Esophagus muscularis mucosa (tissue), 4 donors: ENCODE results near the gene ALDH3A2. TPM values are rescaled to one million over a fixed set of nuclear protein-coding genes. Genes with fewer than 3 reads are reported as not detected.

Source experiments
- DNase-seq: peaks from one replicate; pipeline ENCODE4 v3.0.0-alpha.2; 2017; ENCODE audit errors: extremely low spot score
- H3K27ac ChIP-seq, 4 donors: fragments of 200-600 bp; sonication (generic); replicated peaks in 1 of 4; 1 replicate in 3 of 4; 2 replicates in 1 of 4; pipeline ENCODE4 v1.5.1; 2016 to 2019; ENCODE audit warnings: mild to moderate bottlenecking in 1 of 4
- H3K27me3 ChIP-seq, 4 donors: fragments of 200-600 bp; sonication (generic); one replicate each; pipeline versions ENCODE4 v1.5.1 to v1.6.0; 2016 to 2019
- H3K36me3 ChIP-seq, 4 donors: fragments of 200-600 bp; sonication (generic); one replicate each; pipeline ENCODE4 v1.5.1; 2016 to 2019
- H3K4me1 ChIP-seq, 4 donors: fragments of 200-600 bp; sonication (generic); one replicate each; pipeline ENCODE4 v1.5.1; 2016 to 2019
- H3K4me3 ChIP-seq, 4 donors: fragments of 200-600 bp; sonication (generic); 1 replicate in 2 of 4; 2 replicates in 2 of 4; pipeline ENCODE4 v1.5.1; 2016 to 2019; ENCODE audit warnings: mild to moderate bottlenecking in 4 of 4, moderate library complexity in 1 of 4
- H3K9me3 ChIP-seq, 4 donors: fragments of 200-600 bp; sonication (generic); 1 replicate in 3 of 4; 2 replicates in 1 of 4; pipeline ENCODE4 v1.5.1; 2016 to 2019
- EP300 ChIP-seq: sonication (generic); formaldehyde crosslinking; IDR thresholded peaks from one replicate; pipeline ENCODE4 v1.6.1; 2017; ENCODE audit warnings: antibody characterized with exemption
- POLR2A ChIP-seq: fragments of 450-650 bp; IDR thresholded peaks from one replicate; pipeline ENCODE4 v1.6.1; 2017; ENCODE audit warnings: antibody characterized with exemption, moderate library complexity, mild to moderate bottlenecking, low read depth
- POLR2AphosphoS5 ChIP-seq, 2 donors: sonication (generic); formaldehyde crosslinking; IDR thresholded peaks; one replicate each; pipeline ENCODE4 v1.6.1; 2017; ENCODE audit warnings: antibody characterized with exemption in 2 of 2
- WGBS: methylation state at CpG from one replicate; pipeline ENCODE4 v1.1.5; 2018; 5-methylcytosine and 5-hydroxymethylcytosine counted together
- intact Hi-C: fragments of 100-400 bp; cut with DNase I; formaldehyde crosslinking; loops from one replicate; pipeline ENCODE4 v1.15.1; 2023
- small RNA-seq, 3 donors: library from RNA; depleted of rRNA; stranded (forward); fragments of <200 nt; gene quantifications; one replicate each; pipeline ENCODE3, GENCODE V24; 2016
- total RNA-seq, 4 donors: library from RNA; depleted of rRNA; stranded (reverse); fragments of >200 nt; gene quantifications; one replicate each; pipeline versions ENCODE4 v1.1.0 to v1.2.1, GENCODE V29; 2016
- TF ChIP-seq, protein P1 (sequence below), 3 experiments: fragments of 200-600 bp in 2 of 3; fragments of 450-650 bp in 1 of 3; sonication (generic) in 2 of 3; IDR thresholded peaks; one replicate each; pipeline ENCODE4 v1.5.1; 2017 to 2019; ENCODE audit warnings: antibody characterized with exemption in 3 of 3, mild to moderate bottlenecking in 2 of 3, moderate library complexity in 1 of 3

ALDH3A2 gene
- total RNA-seq, 4 donors from 2014 or later: 104 to 182 (median 115) TPM

DNA sequence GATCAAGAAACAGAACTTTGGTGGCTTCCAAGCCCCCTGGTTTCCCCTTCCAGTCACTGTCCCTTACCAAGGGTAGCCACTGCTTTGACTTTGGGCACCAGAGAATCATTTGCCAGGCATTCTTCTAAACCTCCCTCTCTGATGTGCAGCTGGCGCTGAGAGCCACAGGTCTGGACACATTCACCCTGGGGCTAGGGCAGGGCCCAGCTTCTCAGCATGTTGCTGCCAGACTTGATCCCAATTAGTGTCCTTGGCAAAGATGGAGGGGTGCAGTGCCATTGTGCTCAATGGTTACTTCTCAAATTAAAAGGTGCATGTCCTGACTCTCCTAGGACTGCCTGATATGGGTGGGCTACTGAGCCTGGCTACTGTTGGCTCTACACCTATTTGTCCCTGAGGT is 75.4 kb downstream of the ALDH3A2 start:
- Histone ChIP-seq H3K36me3 (no peaks in the 10 kb centered on the region), H3K27ac (peak overlapping the region in 3 of 4 donors; percentile 63 to 83 (median 69)), H3K27me3 (no peaks in the 10 kb centered on the region), H3K9me3 (no peaks in the 10 kb centered on the region), H3K4me1 (peaks cover 33 to 54% (median 50%) of the 10 kb centered on the region in 4 donors), H3K4me3 (peak overlapping the region in 3 of 4 donors; percentile 47 to 53 (median 48))
- TF ChIP-seq POLR2A (no peak), POLR2AphosphoS5 (IDR thresholded peaks at IDR 0.05) (no peak), EP300 (no peak)
- TF ChIP-seq, protein P1, sequence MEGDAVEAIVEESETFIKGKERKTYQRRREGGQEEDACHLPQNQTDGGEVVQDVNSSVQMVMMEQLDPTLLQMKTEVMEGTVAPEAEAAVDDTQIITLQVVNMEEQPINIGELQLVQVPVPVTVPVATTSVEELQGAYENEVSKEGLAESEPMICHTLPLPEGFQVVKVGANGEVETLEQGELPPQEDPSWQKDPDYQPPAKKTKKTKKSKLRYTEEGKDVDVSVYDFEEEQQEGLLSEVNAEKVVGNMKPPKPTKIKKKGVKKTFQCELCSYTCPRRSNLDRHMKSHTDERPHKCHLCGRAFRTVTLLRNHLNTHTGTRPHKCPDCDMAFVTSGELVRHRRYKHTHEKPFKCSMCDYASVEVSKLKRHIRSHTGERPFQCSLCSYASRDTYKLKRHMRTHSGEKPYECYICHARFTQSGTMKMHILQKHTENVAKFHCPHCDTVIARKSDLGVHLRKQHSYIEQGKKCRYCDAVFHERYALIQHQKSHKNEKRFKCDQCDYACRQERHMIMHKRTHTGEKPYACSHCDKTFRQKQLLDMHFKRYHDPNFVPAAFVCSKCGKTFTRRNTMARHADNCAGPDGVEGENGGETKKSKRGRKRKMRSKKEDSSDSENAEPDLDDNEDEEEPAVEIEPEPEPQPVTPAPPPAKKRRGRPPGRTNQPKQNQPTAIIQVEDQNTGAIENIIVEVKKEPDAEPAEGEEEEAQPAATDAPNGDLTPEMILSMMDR (IDR thresholded peaks at IDR 0.05): no peak
- 100% methylated on average over 1 of the region's 1 CpG for WGBS
- intact Hi-C loops: no loop called here
- no peak for DNase-seq

DNA sequence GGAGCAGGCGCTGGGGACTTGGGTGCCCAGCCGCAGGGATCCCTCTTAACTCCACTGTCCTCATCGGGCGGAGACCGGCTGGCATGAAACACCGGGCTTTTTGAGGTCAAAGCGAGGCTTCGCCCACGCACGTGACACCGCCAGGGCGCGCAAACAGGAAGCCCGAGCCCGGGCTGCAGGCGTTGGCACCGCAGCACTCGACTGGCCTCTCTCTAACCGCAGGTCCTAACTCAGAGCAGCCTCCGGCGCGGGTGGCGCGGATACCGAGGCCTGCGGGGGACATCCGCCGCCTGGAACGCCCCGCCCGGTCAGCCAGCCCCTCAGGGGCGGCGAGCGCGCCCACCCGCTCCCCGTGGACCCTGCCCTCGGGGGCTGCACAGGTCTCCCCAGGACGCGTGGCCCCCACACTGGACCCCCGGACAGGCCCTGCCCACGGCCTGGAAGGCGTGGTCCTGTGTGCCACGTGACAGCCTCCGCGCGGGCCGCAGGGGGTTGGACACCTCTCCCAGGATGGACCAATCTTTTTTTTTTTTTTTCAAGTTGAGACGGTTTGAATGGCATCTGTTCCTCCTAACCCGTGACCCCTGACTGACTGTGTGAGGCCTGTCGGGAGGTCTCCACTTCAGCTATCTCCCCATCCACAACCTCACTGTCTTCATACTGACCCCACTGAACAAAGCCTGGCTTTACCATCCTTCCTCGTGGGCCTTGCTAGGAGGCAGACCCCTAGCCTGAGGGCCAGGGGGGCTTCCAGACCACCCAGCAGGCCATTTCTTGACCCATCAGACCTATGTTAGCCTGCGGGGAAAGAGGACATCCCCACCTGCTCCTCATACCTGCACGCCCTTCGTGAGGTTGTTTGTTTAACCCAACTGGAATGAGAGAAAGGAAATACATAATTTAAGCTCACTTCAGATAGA is 76.2 kb downstream of the ALDH3A2 start:
- no peak for DNase-seq
- intact Hi-C loops: loop anchor here (5.0 kb wide), 1 partner anchor 77 kb away; the partner anchor contains the start of gene ALDH3A2
- Histone ChIP-seq H3K27me3 (no peaks in the 10 kb centered on the region), H3K4me3 (peak overlapping the region; percentile 47 to 53 (median 50)), H3K4me1 (peaks cover 39 to 62% (median 53%) of the 10 kb centered on the region in 4 donors), H3K9me3 (no peaks in the 10 kb centered on the region), H3K27ac (peak overlapping the region; percentile 61 to 83 (median 66)), H3K36me3 (no peaks in the 10 kb centered on the region)
- peak in 1 of 2 donors; percentile 38 for TF ChIP-seq POLR2AphosphoS5 (IDR thresholded peaks at IDR 0.05)
- TF ChIP-seq EP300: no peak
- WGBS: 44% methylated on average over 31 of the region's 55 CpGs

DNA sequence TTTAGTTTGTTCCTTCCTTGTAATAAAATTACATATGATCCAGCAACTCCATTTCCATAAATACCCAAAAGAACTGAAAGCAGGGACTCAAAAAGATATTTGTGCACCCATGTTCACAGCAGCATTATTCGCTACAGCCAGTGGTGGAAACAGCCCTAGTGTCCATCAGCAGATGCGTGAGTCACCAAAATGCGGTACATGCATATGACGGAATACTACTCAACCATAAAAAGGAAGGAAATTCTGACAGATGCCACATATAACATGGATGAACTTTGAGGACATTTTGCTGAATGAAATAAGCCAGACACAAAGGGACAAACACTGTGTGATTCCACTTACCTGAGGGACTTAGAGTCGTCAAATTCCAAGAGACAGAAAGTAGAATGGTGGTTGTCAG is 76.9 kb downstream of the ALDH3A2 start:
- peaks cover 37 to 61% (median 51%) of the 10 kb centered on the region in 4 donors for H3K4me1 ChIP-seq
- TF ChIP-seq EP300: no peak
- 91% methylated on average over 5 of the region's 5 CpGs for WGBS
- H3K27me3 ChIP-seq: no peaks in the 10 kb centered on the region
- no peak overlapping the region for H3K4me3 ChIP-seq
- intact Hi-C loops: loop anchor here (5.0 kb wide), 1 partner anchor 78 kb away; the partner anchor contains the start of gene ALDH3A2
- peak overlapping the region in 1 of 4 donors; percentile 83 for H3K27ac ChIP-seq
- H3K9me3 ChIP-seq: no peaks in the 10 kb centered on the region
- DNase-seq: no peak
- no peaks in the 10 kb centered on the region for H3K36me3 ChIP-seq

- no peak for DNase-seq
- H3K9me3 ChIP-seq: no peaks in the 10 kb centered on the region
- H3K27me3 ChIP-seq: no peaks in the 10 kb centered on the region
- H3K4me1 ChIP-seq: peaks cover 33 to 55% (median 53%) of the 10 kb centered on the region in 4 donors
- 71% methylated on average over 7 of the region's 7 CpGs for WGBS
- H3K27ac ChIP-seq: peak overlapping the region; percentile 83 to 92 (median 86)
- H3K36me3 ChIP-seq: no peaks in the 10 kb centered on the region
- TF ChIP-seq, protein P1 (IDR thresholded peaks at IDR 0.05): no peak
- TF ChIP-seq EP300: no peak
- intact Hi-C loops: loop anchor here (5.0 kb wide), 1 partner anchor 80 kb away; the partner anchor contains the start of gene ALDH3A2
- no peak overlapping the region for H3K4me3 ChIP-seq
Observed at GRCh38 chr17:19726631-19727376, 78.3 kb downstream of the ALDH3A2 start.

Small RNAs within 50 kb of the gene (small RNA-seq; reads per million reads assigned to genes)
- gene NMTRQ-TTG12-1 (0 reads per million in 3 donors), gene RF00322 (0 reads per million in 3 donors)

Other genes with a start within 250 kb of the ALDH3A2 start
- gene RNF112, start 237.5 kb upstream of the ALDH3A2 start, total RNA-seq: 1 to 10 TPM; 2.3 to 5.4 (median 4.3) TPM
- 1 to 10 TPM in 1 of 4 donors, under 1 TPM in 1, not detected in 2; 0.17 to 1.8 TPM for gene SLC47A1, start 114.9 kb upstream of the ALDH3A2 start, total RNA-seq
- gene SLC47A2, start 67.8 kb downstream of the ALDH3A2 start, total RNA-seq: not detected
- gene ALDH3A1, start 99.5 kb downstream of the ALDH3A2 start, total RNA-seq: 1 to 10 TPM in 1 of 4 donors, under 1 TPM in 2, not detected in 1; 0.17 to 1.9 (median 0.42) TPM
- 10 to 100 TPM; 27.8 to 59.0 (median 43.1) TPM for gene ULK2, start 219.2 kb downstream of the ALDH3A2 start, total RNA-seq